NCI-H226 (cell line): ENCODE data around the gene GPC1.
A peak's percentile ranks its signal among the peaks of the same experiment; 100 is the strongest.

Experiments
- DNase-seq: peaks from one replicate; pipeline ENCODE4 v3.0.0-alpha.2; 2015

The GPC1 gene

GRCh38 chr2:240431661-240432424 lies 3.6 kb upstream of the GPC1 start:
- no peak for DNase-seq

DNA sequence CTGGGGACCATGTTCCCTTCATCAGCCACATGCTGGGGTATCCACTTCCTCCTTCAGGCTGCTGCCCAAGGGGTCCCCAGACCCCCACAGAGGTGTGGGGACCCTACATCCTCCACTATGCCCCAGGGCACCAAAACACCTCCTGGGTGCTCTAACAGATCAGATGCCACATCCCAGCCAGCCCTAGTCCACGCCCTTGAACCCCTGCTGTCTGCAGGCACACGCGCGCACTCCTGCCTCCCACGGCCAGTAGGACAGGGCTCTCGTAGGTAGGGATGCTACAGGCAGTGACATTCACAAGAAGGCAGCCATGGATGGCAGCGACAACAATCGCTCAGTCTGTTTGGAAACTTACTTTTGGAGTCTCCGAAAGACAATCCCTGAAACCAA lies 3.0 kb upstream of the GPC1 start:
- no peak for DNase-seq

GRCh38 chr2:240432820-240433801 lies 2.4 kb upstream of the GPC1 start:
- DNase-seq, result no peak

DNA sequence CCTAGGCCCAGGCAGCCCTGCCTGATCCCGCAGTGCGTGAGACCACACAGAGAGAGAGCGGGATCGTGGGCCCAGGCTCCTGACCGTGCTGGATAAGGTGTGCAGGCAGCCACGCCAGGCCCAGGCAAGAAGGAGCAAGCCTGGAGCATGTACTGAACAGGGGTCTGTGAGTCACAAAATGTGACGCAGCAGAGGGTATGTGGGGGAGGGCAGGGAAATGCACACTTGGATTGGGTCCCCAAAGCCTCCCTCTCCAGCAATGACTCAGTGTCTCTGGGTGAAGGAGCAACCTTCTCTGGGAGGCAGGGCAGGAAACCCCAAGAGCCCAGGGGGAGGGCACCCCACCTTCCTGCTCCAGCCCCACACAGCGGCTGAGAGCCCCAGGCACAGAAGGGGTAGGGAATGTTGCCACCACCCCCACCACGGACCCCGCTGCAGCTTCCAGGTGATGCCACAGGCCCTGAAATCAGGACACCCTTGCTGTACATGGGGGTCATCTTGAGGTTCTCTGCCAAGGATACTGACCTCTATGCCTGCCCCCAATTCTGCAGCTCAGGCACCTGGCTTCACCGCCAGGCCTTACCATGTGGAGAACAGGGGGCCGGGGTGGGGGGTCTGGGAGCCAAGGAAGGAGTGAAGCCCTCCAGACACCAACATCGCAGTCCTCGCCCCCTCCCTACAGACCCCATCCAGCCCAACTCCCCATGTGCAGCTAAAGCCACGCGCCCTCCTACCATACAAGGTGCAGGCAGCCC lies 1.3 kb upstream of the GPC1 start:
- DNase-seq, result peak; percentile 94

GRCh38 chr2:240434728-240435456 lies 571 bp upstream of the GPC1 start:
- peak; percentile 90 for DNase-seq

DNA sequence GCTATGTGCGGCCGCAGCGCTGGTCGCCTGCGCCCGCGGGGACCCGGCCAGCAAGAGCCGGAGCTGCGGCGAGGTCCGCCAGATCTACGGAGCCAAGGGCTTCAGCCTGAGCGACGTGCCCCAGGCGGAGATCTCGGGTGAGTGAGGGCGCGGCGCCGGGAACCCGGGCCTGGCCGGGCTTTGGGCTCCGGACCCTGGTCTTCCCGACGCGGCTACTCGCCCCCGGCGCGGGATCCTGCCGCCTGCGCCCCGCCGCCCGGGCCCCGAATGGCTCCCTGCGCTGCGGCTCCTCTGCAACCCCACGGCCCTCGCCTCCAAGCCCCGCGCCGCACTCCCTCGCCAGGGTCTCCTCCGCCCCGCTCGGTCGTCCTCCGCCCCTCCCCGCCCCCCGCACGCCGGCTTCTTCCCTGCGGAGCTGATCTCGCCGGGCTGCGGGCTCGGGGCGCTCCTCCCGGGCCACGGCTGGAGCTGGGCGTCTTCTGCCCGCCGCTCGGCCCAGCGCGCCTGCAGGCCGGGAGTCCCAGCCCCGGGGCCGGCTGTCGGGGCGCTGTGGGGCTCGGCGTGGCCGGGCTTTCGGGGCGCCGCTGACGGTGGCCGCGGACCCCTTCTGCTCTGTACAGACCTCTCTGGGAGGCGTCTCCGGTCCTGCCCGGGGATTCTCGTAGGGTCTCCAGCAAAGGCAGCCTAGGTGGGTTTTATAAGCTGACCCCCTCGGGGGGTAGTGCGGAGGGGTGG lies 652 bp downstream of the GPC1 start:
- peak; percentile 23 for DNase-seq

- no peak for DNase-seq
Measured at GRCh38 chr2:240436683-240437550, 1.5 kb downstream of the GPC1 start.

DNA sequence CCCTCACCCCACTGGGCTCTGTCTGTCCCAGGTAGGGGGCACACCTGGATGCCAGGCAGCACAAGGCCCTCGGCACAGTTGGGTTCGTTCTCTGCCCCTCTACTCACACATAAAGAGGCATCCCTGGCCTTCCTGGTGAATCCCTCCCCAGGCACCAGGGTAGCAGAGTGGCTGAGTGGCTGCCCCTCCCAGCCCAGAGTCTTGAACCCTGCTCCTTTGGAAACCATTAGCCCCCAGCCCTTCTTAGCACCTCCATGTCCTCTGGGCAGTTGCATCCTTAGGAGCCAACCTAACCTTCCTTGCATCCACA lies 2.0 kb downstream of the GPC1 start:
- no peak for DNase-seq

DNA sequence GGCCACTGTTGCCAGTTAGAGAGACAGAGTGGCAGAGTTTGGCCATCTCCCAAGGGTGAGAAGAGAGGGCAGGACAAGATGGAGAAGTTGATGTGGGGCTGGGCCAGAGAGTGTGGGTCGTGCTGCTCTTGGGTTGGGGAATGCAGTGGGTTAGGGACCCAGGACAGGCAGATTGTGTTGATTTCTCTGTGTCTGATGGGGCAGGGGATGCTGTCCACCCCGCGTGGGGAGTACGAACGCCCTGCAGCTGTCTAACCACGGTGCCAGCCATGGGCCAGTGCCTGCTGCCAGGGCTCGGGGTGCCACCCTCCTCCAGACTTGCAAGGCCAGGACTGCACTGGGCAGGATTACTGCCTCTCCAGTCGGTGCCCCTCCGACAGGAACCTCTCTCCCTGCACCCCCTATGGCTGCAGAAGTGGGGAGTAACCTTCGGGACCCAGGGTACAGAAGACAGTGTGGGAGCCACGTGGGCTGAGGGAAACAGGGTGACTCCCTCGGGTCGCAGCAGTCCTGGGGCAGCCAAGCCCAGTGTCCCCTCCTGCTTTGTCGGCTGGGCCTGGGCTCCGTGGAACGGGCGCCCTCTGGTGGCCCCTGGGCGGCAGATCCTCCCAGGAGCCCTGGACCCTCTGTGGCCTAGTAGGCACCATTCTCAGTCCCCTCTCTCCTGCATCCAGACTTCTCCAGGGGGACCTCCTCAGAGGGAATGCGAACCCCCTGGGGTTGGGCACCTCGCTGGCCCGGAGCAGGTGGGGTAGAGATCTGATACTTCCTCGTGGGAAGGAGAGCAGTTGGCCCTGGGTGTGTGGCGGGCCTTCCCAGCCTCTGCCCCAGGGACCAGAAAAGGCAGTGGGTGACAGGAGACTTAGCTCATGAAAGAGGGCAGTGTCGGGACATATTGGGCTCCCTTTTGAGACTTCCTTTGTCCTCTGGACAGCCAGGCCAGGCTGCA lies 2.7 kb downstream of the GPC1 start:
- peak; percentile 24 for DNase-seq

GRCh38 chr2:240438810-240439697 lies 3.6 kb downstream of the GPC1 start:
- DNase-seq, result no peak

GRCh38 chr2:240439698-240440151 lies 4.3 kb downstream of the GPC1 start:
- DNase-seq, result no peak

DNA sequence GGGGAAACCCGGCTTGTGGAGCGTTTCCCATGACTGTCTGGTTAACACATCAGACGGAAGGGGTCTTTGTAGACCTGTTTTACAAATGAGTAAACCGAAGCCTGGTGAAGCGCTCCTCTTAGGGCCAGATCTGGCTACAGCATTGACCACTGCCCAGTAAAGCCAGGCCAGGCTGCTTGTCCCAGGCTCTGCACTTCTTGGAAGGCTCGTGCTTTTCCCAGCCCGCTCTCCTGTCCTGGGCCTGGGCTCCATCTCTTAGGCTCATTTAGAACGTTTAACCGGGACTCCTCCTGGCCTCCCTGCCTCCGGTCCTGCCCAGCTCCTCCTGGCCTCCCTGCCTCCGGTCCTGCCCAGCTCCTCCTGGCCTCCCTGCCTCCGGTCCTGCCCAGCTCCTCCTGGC lies 4.8 kb downstream of the GPC1 start:
- DNase-seq, result no peak

DNA sequence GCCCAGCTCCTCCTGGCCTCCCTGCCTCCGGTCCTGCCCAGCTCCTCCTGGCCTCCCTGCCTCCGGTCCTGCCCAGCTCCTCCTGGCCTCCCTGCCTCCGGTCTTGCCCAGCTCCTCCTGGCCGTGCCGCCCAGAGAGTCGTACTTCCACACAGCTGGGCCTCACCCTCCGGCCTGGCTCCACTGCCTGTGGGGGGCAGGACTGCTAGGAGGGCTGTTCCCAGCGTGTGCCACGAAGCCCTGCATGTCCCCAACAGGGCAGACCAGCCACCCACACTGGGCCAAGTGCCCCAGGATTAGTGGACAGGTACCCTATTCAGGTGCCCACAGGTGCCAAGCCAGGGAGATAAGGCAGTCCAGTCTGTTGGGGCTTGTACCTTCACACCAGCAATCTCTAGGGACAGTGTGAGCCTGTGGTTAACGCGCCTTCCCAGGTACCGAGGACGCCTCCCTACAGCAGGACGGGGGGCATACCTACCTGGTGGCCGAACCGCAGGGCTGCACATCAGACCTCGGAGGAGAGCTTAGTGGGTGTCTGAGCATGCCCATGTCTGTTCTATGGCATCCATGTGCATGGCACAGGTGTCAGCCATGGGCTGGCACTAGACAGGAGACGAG lies 5.3 kb downstream of the GPC1 start:
- DNase-seq, result no peak

DNA sequence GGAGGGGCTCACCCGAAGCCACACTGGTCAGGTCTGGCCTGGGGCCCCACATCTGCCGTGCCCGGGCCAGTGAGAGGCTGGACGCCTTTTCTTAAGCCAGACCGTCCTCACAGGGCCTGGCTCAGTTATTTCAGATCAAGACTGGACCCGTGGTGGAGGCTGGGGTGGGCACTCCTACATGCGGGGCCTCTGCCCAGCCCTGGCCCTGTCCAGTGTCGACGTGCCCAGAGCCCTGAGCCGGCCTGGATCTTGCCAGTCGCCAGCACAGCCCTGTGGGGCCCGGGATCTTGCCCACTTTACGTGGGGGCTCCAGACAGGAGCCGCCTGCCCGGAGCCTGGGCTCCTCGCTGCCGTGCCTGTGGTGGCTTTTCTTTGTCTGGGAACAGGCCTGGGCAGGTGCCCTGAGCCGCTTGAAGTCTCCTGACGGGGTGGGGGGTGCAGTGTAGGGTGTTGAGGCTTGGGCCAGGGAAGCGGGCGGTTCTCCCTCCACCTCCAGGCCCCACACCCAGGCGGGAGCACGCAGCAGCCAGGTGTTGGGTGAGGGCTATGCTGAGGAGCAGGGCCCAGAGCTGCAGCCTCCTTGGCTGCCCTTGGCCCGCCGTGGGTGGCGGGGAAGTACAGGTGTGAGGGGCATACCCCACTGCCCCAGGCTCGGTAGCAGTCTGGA lies 6.0 kb downstream of the GPC1 start:
- no peak for DNase-seq

DNA sequence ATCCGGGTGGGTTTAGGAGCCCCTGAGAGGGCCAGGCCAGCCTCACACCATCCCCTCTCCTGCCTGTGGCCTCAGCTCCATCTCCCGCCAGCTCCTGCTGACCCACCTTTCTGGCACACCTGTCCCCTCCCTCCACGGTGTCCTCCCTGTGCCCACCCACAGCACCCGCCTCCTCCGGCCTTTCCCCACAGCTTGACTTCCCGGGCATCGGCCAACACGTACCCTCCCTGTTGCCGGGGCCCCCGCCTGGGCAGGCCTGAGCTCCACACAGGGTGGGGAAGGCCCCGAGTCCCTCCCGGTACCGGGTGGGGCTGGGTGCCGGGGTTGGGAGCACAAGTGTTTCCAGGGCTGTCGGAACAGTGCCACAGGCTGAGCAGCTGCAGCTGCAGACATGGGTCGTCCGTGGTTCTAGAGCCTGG lies 6.5 kb downstream of the GPC1 start:
- no peak for DNase-seq

DNA sequence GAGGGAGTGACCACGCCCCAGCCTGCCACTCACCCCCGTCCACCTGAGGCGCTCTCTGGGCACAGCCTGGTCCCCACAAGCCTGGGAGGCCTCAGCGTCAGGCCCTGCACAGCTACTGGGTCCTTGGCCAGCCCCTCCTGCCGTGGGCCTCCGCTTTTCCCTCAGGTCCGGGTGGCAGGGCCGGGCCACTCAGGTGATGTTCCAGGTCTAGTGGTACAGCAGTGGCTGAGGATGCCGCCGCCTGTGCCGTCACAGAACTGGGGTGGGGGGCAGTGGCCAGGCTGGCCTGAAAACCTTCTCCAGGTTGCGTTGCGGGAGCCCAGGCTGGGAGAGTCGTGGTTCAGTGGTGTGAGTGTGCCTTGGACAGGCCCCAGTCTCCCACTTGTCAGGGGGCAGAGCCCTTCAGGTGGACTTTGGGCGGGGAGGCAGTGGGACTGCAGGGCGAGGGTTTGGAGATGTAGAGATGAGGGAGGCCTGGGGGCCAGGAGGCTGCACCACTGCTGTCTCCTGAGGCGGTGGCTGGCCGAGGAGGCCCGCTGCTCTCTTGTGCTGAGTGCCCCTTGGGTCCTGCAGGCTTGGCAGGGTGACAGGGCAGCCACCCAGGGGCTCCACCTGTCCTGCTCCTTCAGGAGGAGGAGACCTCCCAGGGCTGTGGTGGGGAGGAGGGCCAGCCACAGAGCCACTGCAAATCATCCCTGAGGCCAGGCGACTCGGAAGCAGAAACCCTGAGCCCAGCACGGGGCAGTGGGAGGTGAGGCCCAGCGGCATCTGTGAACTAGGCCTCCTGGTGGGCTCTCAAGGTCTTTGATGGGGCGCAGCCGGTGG lies 7.6 kb downstream of the GPC1 start:
- DNase-seq, result no peak

- DNase-seq, result no peak
Measured at GRCh38 chr2:240443891-240444301, 8.4 kb downstream of the GPC1 start.
